Activated gamma-delta T cell treated with anti-CD3 and anti-CD28 coated beads, Interleukin-2, amount 50 U/mL, for 16 hours (primary cell): ENCODE measurements around the gene DUSP12.
"Not testable (repeated sequence)": the region's sequence is repeated elsewhere in the genome, so short reads cannot be mapped to it uniquely, and the experiment has no call there.

Source experiments
- DNase-seq: peaks from one replicate; pipeline ENCODE4 v3.0.0-alpha.2; 2020; ENCODE audit warnings: low read depth

The DUSP12 gene

GRCh38 chr1:161727256-161727924 lies 22.2 kb upstream of the DUSP12 start:
- no peak for DNase-seq

DNA sequence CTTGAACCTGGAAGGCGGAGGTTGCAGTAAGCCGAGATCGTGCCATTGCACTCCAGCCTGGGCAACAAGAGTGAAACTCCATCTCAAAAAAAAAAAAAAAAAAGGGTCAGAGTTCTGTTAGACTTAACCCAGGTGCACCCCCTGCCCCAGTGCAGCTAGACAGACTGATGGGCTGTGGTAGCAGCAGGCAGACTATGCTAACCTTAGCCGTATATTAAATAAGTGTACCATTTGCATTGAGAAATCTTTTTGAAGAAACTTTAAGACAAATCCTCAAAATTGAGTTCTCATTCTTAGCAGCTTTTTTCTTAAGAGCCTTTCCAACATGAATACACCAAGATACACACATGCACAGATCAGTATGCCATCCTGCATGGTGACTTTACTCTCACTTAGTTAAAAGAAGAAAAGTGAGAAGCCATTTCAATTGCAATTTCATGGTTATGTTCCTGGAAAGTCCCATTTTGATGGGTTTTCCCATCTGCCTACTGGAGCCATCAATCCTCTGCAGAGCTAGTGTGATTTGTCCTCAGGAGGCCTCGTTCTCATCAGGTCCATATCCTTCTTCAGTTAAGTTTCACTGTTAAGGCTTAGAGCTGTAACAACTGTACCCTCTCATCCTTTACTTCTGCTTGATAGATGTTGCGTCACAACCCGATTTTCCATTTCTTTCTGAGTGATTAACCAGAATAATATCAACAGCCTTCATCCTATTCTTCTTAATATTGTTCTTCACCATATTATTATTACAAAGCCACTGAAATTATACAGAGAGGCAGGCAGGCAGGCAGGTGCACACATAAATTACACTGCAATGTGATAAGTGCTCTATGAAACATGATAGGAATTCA lies 21.0 kb upstream of the DUSP12 start:
- no peak for DNase-seq

- no peak for DNase-seq
Observed at GRCh38 chr1:161730050-161730564, 19.5 kb upstream of the DUSP12 start.

DNA sequence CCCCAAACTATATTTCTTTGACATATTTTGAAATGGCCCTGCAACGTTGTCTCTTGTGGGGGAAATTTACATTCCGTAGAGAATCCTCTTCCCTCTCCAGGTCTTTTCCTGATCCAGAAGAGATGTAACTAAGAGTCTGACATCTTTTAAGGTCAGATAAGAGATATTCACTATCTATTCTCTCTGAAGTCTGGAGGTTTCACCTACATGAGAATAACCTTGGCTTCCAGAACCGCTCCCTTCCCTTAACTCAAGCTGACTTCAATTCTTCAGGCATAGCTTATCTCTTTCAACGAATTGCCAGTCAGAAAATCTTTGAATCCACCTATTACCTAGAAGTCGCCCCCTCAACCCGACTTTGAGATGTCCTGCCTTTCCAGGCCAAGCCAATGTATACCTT lies 18.3 kb upstream of the DUSP12 start:
- no peak for DNase-seq

GRCh38 chr1:161731981-161732718 lies 17.4 kb upstream of the DUSP12 start:
- no peak for DNase-seq

DNA sequence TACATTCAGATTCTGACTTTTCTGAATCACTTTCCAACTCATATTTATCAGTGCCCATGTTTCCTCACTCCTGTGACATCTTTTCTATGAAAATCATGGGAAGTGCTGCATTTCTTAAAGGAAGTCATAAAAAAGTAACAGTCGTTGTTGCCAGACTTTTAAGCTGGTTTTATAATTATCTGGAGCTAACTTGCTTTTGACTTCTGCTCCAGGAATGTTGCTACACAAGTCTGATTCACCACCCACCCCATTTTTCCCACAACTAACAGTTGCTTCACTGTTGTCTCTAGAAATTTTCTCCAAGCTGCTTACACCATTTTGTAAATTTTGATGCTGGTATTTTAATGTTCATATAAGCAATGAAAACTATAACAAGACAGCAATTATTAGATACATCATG lies 16.1 kb upstream of the DUSP12 start:
- DNase-seq: no peak

DNA sequence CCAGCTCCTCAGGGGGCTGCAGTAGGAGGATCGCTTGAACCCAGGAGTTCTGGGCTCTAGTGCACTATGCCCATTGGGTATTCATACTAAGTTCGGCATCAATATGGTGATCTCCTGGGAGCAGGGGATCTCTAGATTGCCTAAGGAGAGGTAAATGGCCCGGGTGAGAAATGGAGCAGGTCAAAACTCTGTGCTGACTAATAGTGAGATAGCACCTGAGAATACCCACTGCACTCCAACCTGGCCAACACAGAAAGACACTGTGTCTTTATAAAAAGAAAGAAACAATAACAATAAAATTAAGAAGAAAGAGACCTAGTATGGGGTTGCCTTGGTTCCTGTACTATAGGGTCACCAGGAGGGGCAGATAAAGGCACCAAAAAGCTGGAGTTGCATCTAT lies 13.7 kb upstream of the DUSP12 start:
- DNase-seq: no peak

DNA sequence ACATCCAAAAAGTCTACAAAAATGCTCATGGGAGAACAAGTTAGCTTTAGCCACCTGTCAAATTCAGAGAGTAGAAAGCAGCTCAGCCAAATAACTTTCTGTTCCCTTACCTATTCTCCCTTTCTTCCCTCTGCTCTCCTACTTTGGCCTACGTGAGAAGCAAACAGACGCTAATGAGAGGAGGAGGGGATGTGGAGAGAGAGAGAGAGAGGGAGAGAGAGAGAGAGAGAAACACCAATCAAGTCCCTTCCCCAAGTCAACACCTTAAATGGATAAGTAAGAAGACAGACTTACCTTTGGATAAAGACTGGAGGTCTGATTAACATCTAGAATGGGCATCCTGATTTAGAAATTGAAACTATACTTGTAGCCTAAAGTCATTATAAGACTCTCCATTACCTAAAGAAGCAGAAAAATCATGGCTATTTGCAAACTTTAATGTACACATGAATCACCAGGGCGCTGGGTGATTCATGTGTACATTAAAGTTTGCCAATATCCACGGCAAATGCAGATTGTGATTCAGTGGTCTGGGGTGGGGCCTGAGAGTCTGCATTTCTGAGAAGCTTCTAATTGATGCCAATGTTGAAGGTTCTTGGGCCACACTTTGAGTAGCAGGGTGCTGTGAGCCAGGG lies 13.1 kb upstream of the DUSP12 start:
- no peak for DNase-seq

- DNase-seq: no peak
Observed at GRCh38 chr1:161737625-161738024, 12.0 kb upstream of the DUSP12 start.

GRCh38 chr1:161738627-161739287 lies 10.8 kb upstream of the DUSP12 start:
- peak; percentile 47 for DNase-seq

- no peak for DNase-seq
Observed at GRCh38 chr1:161739865-161740566, 9.6 kb upstream of the DUSP12 start.

DNA sequence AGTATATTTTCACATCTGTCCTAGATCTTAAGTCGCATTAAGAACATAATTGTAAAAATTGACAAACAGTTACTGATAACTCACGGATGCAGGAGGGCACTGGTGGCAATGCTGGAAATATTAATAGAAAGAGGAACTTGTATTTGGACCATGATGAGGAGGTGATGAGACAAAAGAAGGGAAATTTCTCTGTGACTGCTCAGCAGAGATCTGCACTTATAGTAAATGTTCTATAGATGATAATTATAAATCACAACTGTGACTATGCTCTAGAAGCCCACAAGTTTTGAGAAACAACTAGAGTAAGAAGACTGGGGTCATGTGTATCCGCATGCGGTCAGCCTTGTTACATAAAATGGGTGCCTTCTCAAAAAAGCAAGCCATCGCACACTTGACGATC lies 8.7 kb upstream of the DUSP12 start:
- no peak for DNase-seq

GRCh38 chr1:161743231-161743630 lies 6.4 kb upstream of the DUSP12 start:
- DNase-seq: no peak

DNA sequence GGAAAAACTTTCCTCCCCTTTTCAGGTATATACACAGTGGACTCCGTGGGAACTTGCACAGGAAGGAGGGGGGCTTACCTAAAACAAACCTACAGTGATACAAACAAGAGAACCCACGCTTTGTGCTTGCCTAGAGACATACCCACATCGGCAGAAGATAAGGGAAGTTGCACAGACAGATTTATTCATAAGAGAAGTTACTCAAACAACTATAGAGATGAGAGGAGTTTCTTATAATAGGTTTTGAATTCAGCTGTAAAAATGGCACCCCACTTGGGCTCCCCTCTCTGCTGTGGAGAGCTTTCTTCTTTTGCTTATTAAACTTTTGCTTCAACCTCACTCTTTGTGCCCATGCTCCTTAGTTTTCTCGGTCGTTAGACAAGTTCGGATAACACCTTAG lies 1.8 kb upstream of the DUSP12 start:
- DNase-seq: no peak

- DNase-seq: peak; percentile 22
Observed at GRCh38 chr1:161763522-161764098, 14.0 kb downstream of the DUSP12 start.

GRCh38 chr1:161766102-161766981 lies 16.8 kb downstream of the DUSP12 start, which contains the start of gene ATF6:
Gene ATF6, plus strand, starts transcription at chr1:161766320. Its CDS starts 41 bp downstream, at chr1:161766361.
- peak; percentile 62 for DNase-seq

GRCh38 chr1:161768461-161768860 lies 18.9 kb downstream of the DUSP12 start:
- no peak for DNase-seq

DNA sequence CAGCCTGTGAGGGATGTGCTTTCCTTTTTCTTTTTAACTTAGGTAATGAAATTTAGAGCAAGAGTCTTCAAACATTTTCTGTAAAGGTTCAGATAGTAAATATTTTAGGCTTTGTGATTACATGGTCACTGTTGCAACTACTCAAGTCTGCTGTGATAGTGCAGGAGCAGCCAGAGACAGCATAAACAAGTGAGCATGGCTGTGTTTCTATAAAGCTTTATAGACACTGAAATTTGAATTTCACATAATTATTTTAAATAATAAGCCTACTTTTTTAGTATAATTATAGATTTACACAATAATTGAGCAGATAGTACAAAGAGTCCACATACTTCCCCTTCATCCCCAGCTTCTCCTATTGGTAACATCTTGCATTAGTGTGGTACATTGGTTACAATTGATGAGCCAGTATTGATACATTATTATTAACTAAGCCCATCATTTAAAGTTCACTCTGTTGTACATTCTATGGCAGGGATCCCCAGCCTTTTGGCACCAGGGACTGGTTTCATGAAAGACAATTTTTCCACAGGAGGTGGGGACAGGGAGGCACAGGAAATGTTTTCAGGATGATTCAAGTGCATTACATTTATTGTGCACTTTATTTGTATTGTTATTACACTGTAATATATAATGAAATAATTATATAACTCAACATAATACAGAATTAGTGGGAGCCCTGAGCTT lies 19.5 kb downstream of the DUSP12 start:
- no peak for DNase-seq

GRCh38 chr1:161769673-161770045 lies 20.1 kb downstream of the DUSP12 start:
- not testable (repeated sequence) for DNase-seq
